ENCODE data around the gene TMEM44. TPM values are rescaled to one million over a fixed set of nuclear protein-coding genes. Genes with fewer than 3 reads are reported as not detected.
A peak's percentile ranks its signal among the peaks of the same experiment; 100 is the strongest.

TMEM44 gene
- total and polyA plus RNA-seq, 9 of the 15 experiments (the other 6 are each of a cell fraction or from before 2014, with no cell fraction given): 0.53 to 18.1 (median 11.3) TPM

GRCh38 chr3:194671900-194672808 is 38.9 kb upstream of the TMEM44 start, which contains the start of gene LSG1 (continued):
- TF ChIP-seq RB1 (IDR thresholded peaks at IDR 0.05; ENCODE audit: low read depth) (peak; percentile 84), HSF4 (CRISPR knock-in tag; IDR thresholded peaks at IDR 0.05; ENCODE audit: borderline replicate concordance) (no peak), ZNF133 (CRISPR knock-in tag; IDR thresholded peaks at IDR 0.05) (no peak), L3MBTL2 (IDR thresholded peaks at IDR 0.05) (peak; percentile 68), BHLHE40 (IDR thresholded peaks at IDR 0.05; ENCODE audit: low read length) (peak; percentile 87), FOXM1 (IDR thresholded peaks at IDR 0.05; ENCODE audit: low read depth) (peak; percentile 82), FOXM1 (CRISPR knock-in tag; IDR thresholded peaks at IDR 0.05; ENCODE audit: low read depth) (no peak), POLR2B (IDR thresholded peaks at IDR 0.05; ENCODE audit: low read depth, partially characterized antibody) (peak; percentile 52), RAD21 (CRISPR knock-in tag; conservative IDR thresholded peaks at IDR 0.05 in 1 of 2, IDR thresholded peaks at IDR 0.05 in 1 of 2) (no peak), USF1 (CRISPR knock-in tag; IDR thresholded peaks at IDR 0.05) (peak; percentile 17; the same call in 1 of the 2 replicates), GABPA (tag; conservative IDR thresholded peaks at IDR 0.05; ENCODE audit: low read depth) (peak; percentile 98), TCFL5 (CRISPR knock-in tag; conservative IDR thresholded peaks at IDR 0.05) (no peak), C11orf30 (IDR thresholded peaks at IDR 0.05; ENCODE audit: low read depth) (peak; percentile 95), RFX1 (IDR thresholded peaks at IDR 0.05) (peak; percentile 76), SP2 (IDR thresholded peaks at IDR 0.05; ENCODE audit: extremely low read depth, low read depth, low read length, poor library complexity, severe bottlenecking) (no peak), SIN3A (IDR thresholded peaks at IDR 0.05; ENCODE audit: borderline replicate concordance in 2 of 2, control insufficient read depth in 1 of 2, low read depth in 2 of 2, low read length in 2 of 2) (peak; percentile 94 to 95), KAT2B (IDR thresholded peaks at IDR 0.05; ENCODE audit: low read depth, low read length) (no peak)
- TF ChIP-seq, protein P1, sequence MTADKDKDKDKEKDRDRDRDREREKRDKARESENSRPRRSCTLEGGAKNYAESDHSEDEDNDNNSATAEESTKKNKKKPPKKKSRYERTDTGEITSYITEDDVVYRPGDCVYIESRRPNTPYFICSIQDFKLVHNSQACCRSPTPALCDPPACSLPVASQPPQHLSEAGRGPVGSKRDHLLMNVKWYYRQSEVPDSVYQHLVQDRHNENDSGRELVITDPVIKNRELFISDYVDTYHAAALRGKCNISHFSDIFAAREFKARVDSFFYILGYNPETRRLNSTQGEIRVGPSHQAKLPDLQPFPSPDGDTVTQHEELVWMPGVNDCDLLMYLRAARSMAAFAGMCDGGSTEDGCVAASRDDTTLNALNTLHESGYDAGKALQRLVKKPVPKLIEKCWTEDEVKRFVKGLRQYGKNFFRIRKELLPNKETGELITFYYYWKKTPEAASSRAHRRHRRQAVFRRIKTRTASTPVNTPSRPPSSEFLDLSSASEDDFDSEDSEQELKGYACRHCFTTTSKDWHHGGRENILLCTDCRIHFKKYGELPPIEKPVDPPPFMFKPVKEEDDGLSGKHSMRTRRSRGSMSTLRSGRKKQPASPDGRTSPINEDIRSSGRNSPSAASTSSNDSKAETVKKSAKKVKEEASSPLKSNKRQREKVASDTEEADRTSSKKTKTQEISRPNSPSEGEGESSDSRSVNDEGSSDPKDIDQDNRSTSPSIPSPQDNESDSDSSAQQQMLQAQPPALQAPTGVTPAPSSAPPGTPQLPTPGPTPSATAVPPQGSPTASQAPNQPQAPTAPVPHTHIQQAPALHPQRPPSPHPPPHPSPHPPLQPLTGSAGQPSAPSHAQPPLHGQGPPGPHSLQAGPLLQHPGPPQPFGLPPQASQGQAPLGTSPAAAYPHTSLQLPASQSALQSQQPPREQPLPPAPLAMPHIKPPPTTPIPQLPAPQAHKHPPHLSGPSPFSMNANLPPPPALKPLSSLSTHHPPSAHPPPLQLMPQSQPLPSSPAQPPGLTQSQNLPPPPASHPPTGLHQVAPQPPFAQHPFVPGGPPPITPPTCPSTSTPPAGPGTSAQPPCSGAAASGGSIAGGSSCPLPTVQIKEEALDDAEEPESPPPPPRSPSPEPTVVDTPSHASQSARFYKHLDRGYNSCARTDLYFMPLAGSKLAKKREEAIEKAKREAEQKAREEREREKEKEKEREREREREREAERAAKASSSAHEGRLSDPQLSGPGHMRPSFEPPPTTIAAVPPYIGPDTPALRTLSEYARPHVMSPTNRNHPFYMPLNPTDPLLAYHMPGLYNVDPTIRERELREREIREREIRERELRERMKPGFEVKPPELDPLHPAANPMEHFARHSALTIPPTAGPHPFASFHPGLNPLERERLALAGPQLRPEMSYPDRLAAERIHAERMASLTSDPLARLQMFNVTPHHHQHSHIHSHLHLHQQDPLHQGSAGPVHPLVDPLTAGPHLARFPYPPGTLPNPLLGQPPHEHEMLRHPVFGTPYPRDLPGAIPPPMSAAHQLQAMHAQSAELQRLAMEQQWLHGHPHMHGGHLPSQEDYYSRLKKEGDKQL (CRISPR knock-in tag; IDR thresholded peaks at IDR 0.05; ENCODE audit: borderline replicate concordance): no peak
- TF ChIP-seq, protein P2, sequence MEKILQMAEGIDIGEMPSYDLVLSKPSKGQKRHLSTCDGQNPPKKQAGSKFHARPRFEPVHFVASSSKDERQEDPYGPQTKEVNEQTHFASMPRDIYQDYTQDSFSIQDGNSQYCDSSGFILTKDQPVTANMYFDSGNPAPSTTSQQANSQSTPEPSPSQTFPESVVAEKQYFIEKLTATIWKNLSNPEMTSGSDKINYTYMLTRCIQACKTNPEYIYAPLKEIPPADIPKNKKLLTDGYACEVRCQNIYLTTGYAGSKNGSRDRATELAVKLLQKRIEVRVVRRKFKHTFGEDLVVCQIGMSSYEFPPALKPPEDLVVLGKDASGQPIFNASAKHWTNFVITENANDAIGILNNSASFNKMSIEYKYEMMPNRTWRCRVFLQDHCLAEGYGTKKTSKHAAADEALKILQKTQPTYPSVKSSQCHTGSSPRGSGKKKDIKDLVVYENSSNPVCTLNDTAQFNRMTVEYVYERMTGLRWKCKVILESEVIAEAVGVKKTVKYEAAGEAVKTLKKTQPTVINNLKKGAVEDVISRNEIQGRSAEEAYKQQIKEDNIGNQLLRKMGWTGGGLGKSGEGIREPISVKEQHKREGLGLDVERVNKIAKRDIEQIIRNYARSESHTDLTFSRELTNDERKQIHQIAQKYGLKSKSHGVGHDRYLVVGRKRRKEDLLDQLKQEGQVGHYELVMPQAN (IDR thresholded peaks at IDR 0.05; ENCODE audit: borderline replicate concordance): peak; percentile 96
